ENCODE data around the gene HCRTR2.
"Not testable (repeated sequence)": the region's sequence is repeated elsewhere in the genome, so short reads cannot be mapped to it uniquely, and the experiment has no call there.

HCRTR2 gene

DNA sequence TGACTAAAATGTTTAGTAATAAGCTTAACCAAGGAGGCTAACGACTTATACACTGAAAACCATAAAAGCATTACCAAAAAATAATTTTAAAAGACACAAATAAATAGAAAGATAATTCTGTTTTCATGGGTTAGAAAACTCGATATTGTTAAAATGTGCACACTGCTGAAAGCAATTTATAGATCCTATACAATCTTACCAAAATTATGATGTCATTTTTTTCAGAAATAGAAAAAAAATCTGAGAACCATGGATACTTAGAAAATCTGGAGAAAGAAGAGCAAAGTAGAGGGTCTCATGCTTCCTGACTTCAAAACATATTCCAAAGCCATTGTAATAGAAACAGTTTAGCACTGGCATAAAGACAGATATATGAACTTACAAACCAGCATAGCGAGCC lies 46.6 kb downstream of the HCRTR2 start:
- DNase-seq (ENCODE audit: low spot score) = no peak

DNA sequence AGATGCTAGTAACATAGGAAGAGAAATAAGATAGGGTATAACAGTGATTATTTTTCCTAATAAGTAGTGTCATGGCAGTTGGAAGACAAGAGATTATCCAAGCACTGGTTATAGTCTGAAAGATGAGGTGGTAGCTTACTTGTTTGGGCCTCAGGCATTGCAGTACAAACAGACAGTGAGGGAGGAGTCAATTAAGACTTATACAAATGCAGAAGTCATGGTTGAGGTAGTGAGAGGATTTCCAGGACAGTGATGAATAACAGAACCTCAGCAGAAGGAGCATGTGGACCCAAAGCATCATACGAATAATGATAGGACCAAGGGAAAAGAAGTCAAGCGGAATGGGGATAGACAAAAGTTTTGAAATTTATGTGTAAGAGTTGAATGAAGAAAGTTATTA lies 53.5 kb downstream of the HCRTR2 start:
- no peak for DNase-seq (ENCODE audit: low spot score)

DNA sequence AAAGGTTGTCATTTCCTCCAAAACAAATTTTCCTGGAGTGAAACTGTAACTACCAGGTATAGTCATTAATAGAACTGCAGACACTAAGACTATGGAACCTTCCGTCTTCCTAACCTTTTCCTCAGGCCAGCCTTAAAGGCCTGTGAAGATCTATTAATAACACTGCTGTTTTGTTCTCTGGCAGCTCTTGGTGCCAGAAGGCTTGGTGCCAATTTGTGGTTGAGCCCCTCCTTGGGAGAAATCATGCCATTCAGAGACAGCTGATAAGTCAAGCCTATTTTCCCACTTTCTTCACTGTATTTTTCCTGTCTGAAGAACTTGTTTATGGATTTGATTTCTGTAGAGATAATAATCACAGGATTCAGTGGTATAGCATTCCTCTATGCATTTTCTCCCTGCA lies 64.8 kb downstream of the HCRTR2 start:
- no peak for DNase-seq (ENCODE audit: low spot score)

DNA sequence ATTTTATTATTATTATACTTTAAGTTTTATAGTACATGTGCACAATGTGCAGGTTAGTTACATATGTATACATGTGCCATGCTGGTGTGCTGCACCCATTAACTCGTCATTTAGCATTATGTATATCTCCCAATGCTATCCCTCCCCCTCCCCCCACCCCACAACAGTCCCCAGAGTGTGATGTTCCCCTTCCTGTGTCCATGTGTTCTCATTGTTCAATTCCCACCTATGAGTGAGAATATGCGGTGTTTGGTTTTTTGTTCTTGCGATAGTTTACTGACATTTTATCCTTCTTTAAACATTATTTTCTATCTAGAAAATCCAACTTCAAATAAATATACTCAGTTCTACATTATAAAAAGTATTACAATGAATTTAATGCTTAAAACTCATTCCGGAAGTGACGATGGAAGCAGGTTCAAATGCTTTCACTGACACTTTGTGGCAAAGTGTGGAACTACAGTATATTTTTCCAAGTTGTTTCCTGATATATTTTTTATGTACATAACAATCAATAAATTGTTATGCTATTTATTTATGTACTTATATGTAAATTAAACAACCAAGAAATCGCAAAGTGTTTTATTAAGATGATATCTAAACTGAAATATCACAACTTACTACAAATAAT lies 66.8 kb downstream of the HCRTR2 start:
- DNase-seq (ENCODE audit: low spot score) = not testable (repeated sequence)

DNA sequence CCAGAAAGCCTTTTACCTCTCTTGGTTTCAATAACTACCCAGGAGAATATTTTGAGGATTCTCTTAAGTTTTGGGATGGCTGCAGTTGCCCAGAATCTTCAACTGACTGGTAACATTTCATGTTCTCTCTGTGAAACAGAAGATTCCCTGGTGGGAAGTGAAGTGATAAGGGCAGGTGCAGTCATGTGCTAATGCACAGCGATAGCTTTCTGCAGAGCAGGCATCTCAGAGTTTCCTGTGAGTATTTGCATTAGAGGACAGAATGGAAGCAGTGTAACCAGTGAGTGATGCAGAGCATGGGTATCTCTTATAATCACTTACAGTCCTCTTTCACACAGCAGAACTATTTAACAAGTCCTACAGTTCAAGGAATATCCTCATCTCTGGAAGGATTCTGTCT lies 76.1 kb downstream of the HCRTR2 start:
- DNase-seq (ENCODE audit: low spot score) = no peak

DNA sequence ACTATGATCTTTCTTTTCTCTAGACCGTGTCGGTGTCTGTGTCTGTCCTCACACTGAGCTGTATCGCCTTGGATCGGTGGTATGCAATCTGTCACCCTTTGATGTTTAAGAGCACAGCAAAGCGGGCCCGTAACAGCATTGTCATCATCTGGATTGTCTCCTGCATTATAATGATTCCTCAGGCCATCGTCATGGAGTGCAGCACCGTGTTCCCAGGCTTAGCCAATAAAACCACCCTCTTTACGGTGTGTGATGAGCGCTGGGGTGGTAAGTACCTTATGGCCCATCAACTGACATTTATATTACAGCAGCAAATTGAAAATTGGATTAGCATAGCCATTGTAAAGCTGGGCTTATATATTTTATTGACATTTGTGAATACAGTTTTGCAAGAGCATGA lies 80.8 kb downstream of the HCRTR2 start:
- DNase-seq (ENCODE audit: low spot score) = no peak

DNA sequence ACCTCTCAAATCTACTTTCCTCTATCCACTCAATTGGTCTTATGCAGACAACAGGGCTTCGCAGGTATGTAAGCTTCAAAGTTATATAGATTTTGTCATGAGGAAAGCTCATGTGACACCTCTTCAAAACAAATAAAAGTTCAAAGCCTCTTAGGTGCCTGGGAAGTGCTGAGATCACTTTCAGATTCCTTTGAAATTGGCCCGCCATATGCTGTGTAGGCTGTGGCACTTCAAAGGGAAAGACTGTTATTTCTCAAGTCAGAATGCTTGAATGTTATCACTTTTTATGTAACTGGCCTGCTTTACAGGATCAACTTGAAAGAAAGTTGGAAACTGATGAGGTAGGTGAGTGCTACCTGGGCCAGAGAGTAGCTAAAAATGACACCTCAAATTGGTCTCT lies 85.9 kb downstream of the HCRTR2 start:
- no peak for DNase-seq (ENCODE audit: low spot score)

DNA sequence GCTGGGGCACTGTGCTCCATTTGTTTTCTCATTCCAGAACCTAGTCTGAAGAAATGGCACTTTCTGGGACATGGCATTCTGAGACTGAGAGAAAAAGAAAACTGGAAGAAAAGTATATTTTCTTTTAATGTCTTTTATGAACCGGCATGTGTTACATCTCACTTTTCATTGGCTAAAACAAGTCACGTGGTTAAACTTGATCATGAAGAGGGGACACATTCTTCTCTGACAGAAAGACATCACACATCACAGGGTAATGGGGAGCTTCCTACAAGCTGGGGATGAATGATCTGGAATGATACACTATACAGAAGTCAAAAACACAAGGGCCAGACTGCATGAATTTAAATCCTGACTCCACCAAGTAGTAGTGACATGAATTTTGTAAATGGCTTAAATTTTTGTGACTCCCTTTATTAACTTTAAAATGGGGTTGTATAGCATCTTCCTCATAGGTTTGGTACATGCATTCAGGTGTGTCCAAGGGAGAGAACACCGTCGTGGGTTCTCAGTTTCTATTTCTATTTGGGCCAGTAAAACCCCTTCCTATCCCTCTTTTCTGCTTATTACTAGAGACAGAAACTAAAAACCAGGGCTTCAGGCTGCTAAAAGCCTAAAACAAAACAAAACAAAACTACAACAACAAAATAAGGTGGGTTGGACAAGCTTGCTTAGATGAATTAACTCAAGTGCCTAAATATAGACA lies 91.2 kb downstream of the HCRTR2 start:
- no peak for DNase-seq (ENCODE audit: low spot score)

DNA sequence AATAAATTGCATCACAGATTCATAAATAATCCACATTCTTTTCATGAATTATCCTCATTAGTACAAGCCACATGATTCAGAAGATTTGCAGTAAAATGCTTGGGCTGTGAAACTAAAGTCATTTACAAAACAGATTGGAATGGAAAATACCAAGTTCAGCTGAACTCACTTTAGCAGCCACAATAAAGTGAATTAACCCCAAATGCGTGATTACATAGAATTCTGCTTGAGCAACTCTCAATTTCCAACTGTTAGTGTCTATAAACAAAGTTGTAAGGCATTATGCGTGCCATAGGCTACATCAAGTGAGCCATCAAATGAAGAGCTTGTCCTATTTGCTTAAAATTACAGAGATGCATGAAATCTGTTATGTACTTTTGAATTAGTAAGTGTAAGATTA lies 92.6 kb downstream of the HCRTR2 start:
- DNase-seq (ENCODE audit: low spot score) = no peak

DNA sequence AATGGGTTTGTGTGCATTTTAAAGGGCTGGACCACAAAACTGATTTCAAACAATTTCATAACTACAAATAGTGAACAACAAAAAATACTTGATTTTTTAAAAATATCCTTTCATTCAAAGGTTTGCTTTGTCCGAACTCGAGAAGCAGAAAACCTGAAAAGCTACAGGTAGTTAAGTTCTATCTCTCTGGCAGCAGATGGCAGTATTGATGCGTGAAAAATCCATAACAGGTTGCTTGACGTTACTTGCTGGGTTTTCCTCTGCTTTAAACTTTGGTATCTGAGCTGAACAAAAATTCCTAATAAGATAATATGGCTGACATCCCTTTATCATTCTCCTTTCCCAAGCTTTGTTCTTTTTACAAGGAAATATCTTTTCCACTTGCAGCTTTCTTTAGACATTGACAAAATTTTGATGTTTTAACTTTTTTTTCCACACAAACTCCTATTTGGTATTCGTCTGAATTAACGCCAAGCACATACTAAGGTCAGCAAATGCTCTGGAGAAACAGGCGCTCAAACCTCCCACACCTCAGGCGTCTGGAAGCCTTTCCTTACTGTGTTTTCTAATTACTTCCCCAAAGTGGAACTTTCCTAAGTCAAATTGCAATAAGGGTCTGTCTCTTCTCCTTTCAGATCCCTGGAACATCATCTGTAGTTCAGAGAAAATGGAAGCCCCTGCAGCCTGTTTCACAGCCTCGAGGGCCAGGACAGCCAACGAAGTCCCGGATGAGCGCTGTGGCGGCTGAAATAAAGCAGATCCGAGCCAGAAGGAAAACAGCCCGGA lies 102.6 kb downstream of the HCRTR2 start:
- DNase-seq (ENCODE audit: low spot score) = no peak

DNA sequence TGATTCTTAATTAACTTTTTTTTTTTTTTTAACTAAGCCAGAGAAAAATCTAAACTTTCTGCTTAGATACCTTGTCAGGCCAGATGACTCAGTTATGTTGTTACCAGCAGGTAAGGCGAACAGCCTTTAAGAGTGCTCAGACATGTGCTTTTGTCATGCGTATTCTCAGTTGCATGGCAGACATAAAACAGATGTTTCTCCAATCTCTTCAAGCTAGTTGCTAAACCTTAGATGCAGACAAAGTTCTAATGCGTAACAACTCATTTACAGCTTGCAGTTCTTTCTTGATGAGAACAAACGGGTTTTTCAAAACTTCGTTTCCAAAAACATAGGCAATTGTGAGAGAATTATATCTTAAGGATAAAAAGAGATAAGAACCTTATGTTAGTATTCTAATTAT lies 103.3 kb downstream of the HCRTR2 start:
- DNase-seq (ENCODE audit: low spot score) = no peak

DNA sequence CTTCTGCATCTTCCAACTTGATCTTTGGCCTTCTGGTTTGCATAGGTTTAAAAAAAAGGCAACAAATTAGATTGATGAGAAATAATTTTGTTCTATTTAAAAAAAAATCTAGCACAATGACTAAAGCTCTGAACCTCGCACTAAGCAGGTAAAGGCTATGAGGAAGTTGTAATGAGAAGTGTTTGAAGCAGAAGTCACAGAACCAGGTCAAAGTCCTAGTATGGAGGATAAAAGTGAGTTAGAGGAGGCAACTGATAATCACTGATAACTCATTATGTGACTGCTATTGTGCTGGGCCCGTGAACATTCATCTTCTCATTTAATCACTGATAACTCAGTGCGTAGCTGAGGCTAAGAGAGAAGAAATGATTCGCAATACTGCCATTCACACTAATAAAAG lies 106.9 kb downstream of the HCRTR2 start:
- no peak for DNase-seq (ENCODE audit: low spot score)

DNA sequence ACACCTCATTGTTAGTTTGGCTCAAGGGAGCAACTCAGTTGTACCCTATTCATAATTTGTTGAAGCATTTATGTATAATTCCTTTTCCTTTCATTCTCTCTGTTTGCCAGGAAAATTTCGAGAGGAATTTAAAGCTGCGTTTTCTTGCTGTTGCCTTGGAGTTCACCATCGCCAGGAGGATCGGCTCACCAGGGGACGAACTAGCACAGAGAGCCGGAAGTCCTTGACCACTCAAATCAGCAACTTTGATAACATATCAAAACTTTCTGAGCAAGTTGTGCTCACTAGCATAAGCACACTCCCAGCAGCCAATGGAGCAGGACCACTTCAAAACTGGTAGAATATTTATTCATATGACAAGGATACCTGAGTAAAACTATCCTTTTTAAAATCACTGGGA lies 107.8 kb downstream of the HCRTR2 start:
- DNase-seq (ENCODE audit: low spot score) = no peak

DNA sequence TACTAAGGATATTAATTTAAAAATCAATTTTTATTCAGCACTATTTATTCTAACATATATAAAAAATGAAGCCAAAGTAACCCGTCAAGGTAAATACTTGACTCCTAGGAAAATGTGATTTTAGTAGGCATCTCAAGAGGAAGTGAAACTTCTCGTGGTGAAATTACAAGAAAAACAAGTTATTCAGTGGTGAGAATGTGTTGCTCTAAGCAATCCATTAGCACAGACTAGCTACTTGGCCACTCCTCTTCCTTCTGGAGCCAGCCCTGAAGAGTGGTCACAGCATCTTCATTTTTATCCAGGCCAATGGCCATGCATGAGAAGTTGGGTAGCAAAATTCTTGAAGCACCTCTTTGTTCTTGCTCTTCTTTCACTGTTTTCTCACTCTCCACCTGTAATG lies 112.5 kb downstream of the HCRTR2 start:
- no peak for DNase-seq (ENCODE audit: low spot score)

DNA sequence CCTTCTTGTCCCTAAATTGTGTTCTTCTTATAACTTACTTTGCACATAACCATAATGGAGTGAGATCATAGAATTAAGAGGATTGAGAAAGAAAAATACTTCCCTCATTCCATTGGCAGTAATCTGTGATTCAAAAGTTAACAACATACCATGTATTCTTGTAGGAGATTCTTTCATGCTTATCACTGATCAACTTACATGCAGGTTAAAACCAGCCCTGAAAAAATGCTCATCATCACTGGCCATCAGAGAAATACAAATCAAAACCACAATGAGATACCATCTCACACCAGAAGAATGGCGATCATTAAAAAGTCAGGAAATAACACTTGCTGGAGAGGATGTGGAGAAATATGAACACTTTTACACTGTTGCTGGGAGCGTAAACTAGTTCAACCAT lies 116.4 kb downstream of the HCRTR2 start:
- no peak for DNase-seq (ENCODE audit: low spot score)

DNA sequence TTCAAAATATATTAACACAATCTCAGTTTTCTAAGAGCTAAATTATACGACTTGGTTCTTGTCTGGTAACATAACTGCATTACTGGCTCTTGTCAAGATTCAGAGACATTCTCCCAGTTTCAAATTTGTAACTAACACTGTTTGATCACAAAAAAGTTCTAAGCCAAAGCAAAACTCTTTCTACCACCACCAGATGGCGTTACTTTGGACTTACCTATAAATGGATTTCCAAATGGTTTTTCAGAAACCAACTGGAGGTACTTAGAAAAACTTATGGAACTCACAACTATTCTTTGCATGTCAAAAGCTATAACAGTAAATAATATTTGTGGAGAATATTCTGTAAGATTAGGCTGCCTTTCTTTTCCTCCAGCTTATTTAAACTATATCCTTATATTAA lies 118.8 kb downstream of the HCRTR2 start:
- DNase-seq (ENCODE audit: low spot score) = no peak

DNA sequence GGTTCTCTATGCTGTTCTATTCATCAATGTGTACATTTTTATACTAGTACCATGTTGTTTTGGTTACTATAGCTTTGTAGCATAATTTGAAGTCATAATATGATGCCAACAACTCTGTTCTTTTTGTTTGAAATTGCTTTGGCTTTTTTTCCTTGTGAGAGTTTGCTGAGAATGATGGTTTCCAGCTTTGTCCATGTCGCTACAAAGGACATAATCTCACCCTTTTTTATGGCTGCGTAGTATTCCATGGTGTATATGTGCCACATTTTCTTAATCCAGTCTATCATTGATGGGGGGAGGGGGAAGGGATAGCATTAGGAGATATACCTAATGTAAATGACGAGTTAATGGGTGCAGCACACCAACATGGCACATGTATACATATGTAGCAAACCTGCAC lies 122.9 kb downstream of the HCRTR2 start:
- DNase-seq (ENCODE audit: low spot score) = not testable (repeated sequence)

DNA sequence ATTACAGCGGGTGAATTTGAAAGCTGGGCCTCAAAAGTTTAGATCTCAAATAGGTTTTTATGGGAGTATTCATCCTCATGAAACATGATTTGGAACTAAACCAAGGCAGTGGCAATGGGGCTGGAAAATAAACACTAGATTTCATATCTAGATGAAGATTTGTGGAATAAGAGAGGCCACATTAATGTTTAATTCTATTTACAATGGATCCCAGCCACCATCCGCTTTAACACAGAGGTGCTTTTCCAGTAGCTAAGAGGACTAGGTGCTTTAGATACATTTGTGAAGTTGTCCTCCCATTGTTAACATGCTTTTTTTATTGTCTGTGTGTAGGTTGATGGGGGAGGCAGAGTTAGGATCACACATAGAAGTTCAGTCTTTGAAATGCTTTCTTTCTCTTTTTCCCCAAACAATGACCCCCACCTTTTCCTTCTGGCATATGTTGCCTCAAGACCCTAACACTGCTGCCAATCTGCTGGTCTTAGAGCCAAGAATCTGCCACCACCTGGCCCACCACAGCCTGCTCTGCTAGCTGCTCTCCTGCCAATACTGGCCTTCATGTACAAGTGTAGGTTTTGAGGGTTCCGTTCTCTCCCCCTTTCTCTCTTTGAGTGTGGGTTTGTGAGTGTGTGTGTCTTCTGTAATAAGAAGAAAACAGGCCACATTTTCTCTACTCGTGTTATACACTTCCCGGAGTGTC lies 125.1 kb downstream of the HCRTR2 start:
- no peak for DNase-seq (ENCODE audit: low spot score)

DNA sequence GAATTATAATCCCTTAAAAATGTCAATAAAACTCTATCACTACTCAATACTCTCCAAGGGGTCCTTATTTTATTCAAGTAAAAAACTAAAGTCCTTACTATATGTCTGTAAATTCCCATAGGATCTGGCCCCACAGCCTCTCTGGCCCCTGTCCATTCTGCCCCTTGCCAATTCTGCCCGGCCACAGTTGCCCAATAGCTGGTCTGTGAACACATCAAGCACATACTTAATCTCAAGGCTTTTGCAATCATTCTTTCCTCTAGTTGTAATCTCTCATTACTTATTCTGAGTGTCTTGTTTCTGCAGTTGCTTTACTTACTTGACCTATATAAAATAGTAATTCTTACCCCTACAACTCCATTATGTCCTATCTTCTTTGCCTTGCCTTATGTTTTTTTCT lies 130.4 kb downstream of the HCRTR2 start:
- DNase-seq (ENCODE audit: low spot score) = no peak

DNA sequence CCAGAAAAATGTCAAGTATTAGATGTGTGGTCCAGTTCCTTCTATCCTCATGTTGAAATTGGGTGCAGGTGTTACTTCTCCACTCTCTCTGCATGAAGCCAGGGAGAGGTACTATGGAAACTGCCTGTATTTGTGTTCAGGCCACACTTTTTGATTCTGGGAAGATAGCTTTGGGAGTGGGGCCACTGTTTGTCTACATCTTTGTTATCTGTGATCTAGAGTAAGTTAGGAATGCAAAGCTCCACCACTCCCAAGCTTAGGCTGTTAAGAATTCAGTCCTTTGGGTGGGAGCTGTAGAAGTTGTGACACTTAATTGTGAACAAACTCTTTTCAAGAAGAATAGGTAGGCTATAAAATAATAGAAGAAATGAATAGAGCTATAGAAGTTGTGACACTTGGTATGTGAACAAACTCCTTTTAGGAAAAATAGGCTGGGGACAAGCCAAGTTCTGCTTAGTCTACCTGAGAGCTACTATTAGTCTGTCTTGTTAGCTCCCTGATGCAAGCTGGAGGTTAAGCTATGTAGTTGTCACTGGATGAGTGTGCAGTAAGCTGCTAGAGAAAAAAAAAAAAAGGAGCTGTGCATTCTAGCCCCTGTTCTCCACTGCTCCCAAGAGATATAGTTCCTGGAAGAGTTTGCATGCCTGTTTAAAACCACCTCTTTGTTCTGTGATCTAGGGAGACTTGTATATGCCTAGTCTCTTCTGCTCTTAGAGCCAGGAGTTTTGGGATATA lies 145.8 kb downstream of the HCRTR2 start:
- DNase-seq (ENCODE audit: low spot score) = no peak

DNA sequence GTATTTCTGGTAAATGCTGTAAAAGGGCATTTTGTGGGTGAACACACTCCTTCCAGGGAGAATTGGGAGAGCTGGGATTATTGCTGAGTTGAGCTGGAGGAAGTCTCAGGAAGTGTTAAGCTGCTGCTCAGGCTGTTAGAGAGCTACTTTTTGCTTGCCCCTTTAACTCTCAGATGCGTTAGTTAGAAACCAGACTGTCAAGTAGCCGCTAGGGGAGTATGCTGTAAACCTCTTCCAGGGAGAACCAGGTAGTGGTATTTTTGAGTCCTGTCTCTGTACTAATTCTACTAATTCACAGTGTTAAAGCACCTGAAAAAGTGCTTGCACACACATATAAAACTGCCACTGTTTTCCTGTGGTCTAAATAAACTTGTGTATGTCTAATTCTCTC lies 146.4 kb downstream of the HCRTR2 start:
- DNase-seq (ENCODE audit: low spot score) = no peak

DNA sequence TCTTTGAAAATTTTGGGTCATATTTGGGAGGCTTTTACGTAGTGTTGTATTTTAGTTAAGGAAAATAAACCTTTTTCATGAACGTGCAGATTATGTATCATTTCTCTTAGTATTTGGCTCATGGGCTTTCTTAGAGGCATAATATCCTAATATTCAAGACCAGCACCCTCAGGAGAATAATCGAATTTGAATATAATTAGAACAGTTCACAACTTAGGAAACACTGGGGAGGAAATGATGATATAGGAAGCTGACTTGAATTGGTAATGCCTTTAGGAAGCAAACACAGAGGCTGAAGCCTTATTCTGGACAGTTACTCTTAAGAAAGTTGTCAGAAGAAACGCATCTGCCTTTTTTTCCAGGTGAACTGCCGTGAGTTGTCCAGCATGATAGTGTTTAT lies 152.9 kb downstream of the HCRTR2 start, which contains the start of gene GFRAL:
Gene GFRAL (plus strand): TSS at position 301 of the 400 bp plus-strand sequence. CDS start 86 bp downstream, at position 387.
- no peak for DNase-seq (ENCODE audit: low spot score)
